Suppressor macrophage (primary cell): ENCODE data around the gene CCL23.
"Not testable (repeated sequence)": the region's sequence is repeated elsewhere in the genome, so short reads cannot be mapped to it uniquely, and the experiment has no call there.

Experiments used
- DNase-seq, 4 experiments: peaks; one replicate each; pipeline ENCODE4 v3.0.0-alpha.2; 2020 to 2022

CCL23 gene

GRCh38 chr17:36002631-36003030 is 15.1 kb downstream of the CCL23 start:
- DNase-seq = no peak

- no peak for DNase-seq
Observed at GRCh38 chr17:36001862-36002603, 15.7 kb downstream of the CCL23 start.

- no peak for DNase-seq
Observed at GRCh38 chr17:36001110-36001771, 16.5 kb downstream of the CCL23 start, which contains the start of gene CCL15. Gene CCL15 (minus strand): TSS chr17:36001553. CDS start chr17:36001492, 61 bp downstream.

GRCh38 chr17:36000732-36001109 is 17.1 kb downstream of the CCL23 start:
- no peak for DNase-seq

GRCh38 chr17:35998756-35999155 is 19.0 kb downstream of the CCL23 start:
- peak; percentile 21 to 56 (median 56) for DNase-seq

GRCh38 chr17:35998018-35998545 is 19.7 kb downstream of the CCL23 start:
- DNase-seq = no peak

- not testable (repeated sequence) for DNase-seq
Observed at GRCh38 chr17:35995346-35995745, 22.4 kb downstream of the CCL23 start.

- DNase-seq = no peak
Observed at GRCh38 chr17:35991075-35991474, 26.7 kb downstream of the CCL23 start.

- DNase-seq = no peak
Observed at GRCh38 chr17:35988164-35988563, 29.6 kb downstream of the CCL23 start.

GRCh38 chr17:35986643-35987042 is 31.1 kb downstream of the CCL23 start, which contains the start of gene CCL14:
Gene CCL14 (minus strand): TSS chr17:35986729. CDS start chr17:35986649, 80 bp downstream.
- peak in 2 of 4 experiments; percentile 9 to 33 for DNase-seq

GRCh38 chr17:35984140-35984539 is 33.6 kb downstream of the CCL23 start:
- no peak for DNase-seq

- no peak for DNase-seq
Observed at GRCh38 chr17:35982409-35983191, 35.2 kb downstream of the CCL23 start.

GRCh38 chr17:35981908-35982330 is 35.9 kb downstream of the CCL23 start:
- peak in 1 of 4 experiments; percentile 20 for DNase-seq

- DNase-seq = no peak
Observed at GRCh38 chr17:35981246-35981645, 36.5 kb downstream of the CCL23 start, which contains the start of gene CCL16. Gene CCL16 (minus strand): TSS chr17:35981497. CDS start chr17:35981420, 77 bp downstream.

GRCh38 chr17:35978346-35978745 is 39.4 kb downstream of the CCL23 start:
- DNase-seq = no peak

- DNase-seq = no peak
Observed at GRCh38 chr17:35977509-35977908, 40.3 kb downstream of the CCL23 start.

GRCh38 chr17:35973333-35974260 is 44.2 kb downstream of the CCL23 start:
- peak; percentile 9 to 51 (median 38) for DNase-seq

GRCh38 chr17:35972945-35973332 is 44.8 kb downstream of the CCL23 start:
- DNase-seq = no peak

GRCh38 chr17:35972535-35972934 is 45.2 kb downstream of the CCL23 start:
- DNase-seq = no peak

- no peak for DNase-seq
Observed at GRCh38 chr17:35972066-35972465, 45.7 kb downstream of the CCL23 start.

- DNase-seq = peak; percentile 85 to 93 (median 88)
Observed at GRCh38 chr17:35969558-35970380, 48.0 kb downstream of the CCL23 start.
